ENCODE measurements around the gene CD46.
A peak's percentile ranks its signal among the peaks of the same experiment; 100 is the strongest.

Gene CD46

GRCh38 chr1:207822602-207823451 lies 71.0 kb downstream of the CD46 start:
- TF ChIP-seq, protein P1, sequence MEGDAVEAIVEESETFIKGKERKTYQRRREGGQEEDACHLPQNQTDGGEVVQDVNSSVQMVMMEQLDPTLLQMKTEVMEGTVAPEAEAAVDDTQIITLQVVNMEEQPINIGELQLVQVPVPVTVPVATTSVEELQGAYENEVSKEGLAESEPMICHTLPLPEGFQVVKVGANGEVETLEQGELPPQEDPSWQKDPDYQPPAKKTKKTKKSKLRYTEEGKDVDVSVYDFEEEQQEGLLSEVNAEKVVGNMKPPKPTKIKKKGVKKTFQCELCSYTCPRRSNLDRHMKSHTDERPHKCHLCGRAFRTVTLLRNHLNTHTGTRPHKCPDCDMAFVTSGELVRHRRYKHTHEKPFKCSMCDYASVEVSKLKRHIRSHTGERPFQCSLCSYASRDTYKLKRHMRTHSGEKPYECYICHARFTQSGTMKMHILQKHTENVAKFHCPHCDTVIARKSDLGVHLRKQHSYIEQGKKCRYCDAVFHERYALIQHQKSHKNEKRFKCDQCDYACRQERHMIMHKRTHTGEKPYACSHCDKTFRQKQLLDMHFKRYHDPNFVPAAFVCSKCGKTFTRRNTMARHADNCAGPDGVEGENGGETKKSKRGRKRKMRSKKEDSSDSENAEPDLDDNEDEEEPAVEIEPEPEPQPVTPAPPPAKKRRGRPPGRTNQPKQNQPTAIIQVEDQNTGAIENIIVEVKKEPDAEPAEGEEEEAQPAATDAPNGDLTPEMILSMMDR (IDR thresholded peaks at IDR 0.05; ENCODE audit: low read depth, low read length, missing control alignments): no peak
- no peaks in the 10 kb centered on the region for H3K36me3 ChIP-seq (replicated peaks)
- H3K27ac ChIP-seq: no peak overlapping the region
- no peak for DNase-seq
- no peaks in the 10 kb centered on the region for H3K27me3 ChIP-seq (replicated peaks)
- H3K4me3 ChIP-seq (ENCODE audit: low read depth, low read length): no peak overlapping the region
- in situ Hi-C loops (cut with HindIII; ENCODE audit: low pct_ligation_motif_present, low sequenced_read_pairs): no loop called here

GRCh38 chr1:207823531-207823879 lies 71.7 kb downstream of the CD46 start:
- in situ Hi-C loops (cut with HindIII; ENCODE audit: low pct_ligation_motif_present, low sequenced_read_pairs): no loop called here
- no peaks in the 10 kb centered on the region for H3K27me3 ChIP-seq (replicated peaks)
- no peaks in the 10 kb centered on the region for H3K36me3 ChIP-seq (replicated peaks)
- TF ChIP-seq, protein P1 (IDR thresholded peaks at IDR 0.05; ENCODE audit: low read depth, low read length, missing control alignments): no peak
- no peak overlapping the region for H3K4me3 ChIP-seq (ENCODE audit: low read depth, low read length)
- DNase-seq: no peak
- H3K27ac ChIP-seq: no peak overlapping the region

DNA sequence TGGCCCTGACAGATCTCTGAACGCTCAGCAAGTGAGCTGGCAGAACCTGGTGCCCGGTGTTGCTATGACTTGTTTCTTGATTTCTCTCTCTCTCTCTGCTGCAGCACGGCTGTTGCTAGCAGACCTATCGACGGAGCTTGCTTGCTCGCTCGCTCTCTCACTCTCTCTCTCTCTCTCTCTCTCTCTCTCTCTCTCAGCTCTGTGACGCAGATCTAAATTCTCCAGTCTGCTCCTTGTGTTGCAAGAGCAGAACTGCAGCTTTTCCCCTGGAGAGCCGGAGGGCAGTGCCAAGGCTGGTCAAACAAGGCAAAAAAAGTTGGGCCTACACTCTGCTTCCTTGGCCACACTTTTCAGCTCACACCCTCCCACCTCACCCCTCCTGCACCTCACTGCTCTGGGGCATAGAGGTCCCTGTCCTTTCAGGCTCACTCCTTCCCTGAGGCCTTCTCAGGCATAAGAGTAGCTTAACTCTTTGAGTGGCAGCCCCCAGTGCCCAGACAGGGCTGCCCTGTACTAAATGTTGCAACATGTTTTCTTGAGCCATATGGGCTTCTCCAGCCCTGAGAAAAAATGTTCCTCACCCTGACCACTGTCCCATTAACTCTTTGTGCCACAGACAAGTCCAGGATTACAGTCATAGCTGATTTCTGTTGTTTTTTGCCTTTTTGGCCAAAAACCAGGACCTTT lies 72.2 kb downstream of the CD46 start:
- Histone ChIP-seq H3K36me3 (replicated peaks) (no peaks in the 10 kb centered on the region), H3K27me3 (replicated peaks) (no peaks in the 10 kb centered on the region), H3K4me3 (ENCODE audit: low read depth, low read length) (no peak overlapping the region), H3K27ac (peak overlapping the region; percentile 82)
- DNase-seq: peak; percentile 94
- TF ChIP-seq, protein P1 (IDR thresholded peaks at IDR 0.05; ENCODE audit: low read depth, low read length, missing control alignments): peak; percentile 72
- in situ Hi-C loops (cut with HindIII; ENCODE audit: low pct_ligation_motif_present, low sequenced_read_pairs): no loop called here

- Histone ChIP-seq H3K27me3 (replicated peaks) (no peaks in the 10 kb centered on the region), H3K4me3 (ENCODE audit: low read depth, low read length) (no peak overlapping the region), H3K36me3 (replicated peaks) (no peaks in the 10 kb centered on the region), H3K27ac (peak overlapping the region; percentile 82)
- TF ChIP-seq, protein P1 (IDR thresholded peaks at IDR 0.05; ENCODE audit: low read depth, low read length, missing control alignments): no peak
- in situ Hi-C loops (cut with HindIII; ENCODE audit: low pct_ligation_motif_present, low sequenced_read_pairs): no loop called here
- peak; percentile 26 for DNase-seq
These were observed 73.0 kb downstream of the CD46 start for GRCh38 chr1:207824691-207825408.

DNA sequence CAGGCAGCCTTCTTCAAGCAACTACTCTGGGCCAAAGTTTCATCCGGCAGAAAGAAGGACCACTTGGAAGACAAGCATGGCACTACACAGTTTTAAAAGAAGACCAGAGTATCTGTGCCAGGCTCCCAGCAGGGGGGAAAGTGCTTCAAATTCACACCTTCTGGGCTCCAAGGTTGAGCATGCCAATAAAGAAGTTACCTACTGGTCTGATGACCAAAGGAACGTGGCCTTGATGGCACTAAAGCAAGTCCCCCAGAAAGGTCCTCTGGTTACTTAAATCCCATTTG lies 73.5 kb downstream of the CD46 start:
- no peaks in the 10 kb centered on the region for H3K27me3 ChIP-seq (replicated peaks)
- peak overlapping the region; percentile 82 for H3K27ac ChIP-seq
- H3K4me3 ChIP-seq (ENCODE audit: low read depth, low read length): no peak overlapping the region
- in situ Hi-C loops (cut with HindIII; ENCODE audit: low pct_ligation_motif_present, low sequenced_read_pairs): no loop called here
- H3K36me3 ChIP-seq (replicated peaks): no peaks in the 10 kb centered on the region
- no peak for DNase-seq
- TF ChIP-seq, protein P1 (IDR thresholded peaks at IDR 0.05; ENCODE audit: low read depth, low read length, missing control alignments): no peak

All from brain microvascular endothelial cell (primary cell).